GM10847 (cell line): ENCODE data around the gene DLK1.

Experiments used
- POLR2A ChIP-seq: IDR thresholded peaks from 2 replicates; pipeline ENCODE4 v1.6.1; 2011; ENCODE audit not compliant: insufficient read length; ENCODE audit errors: extremely low read depth

Gene DLK1

GRCh38 chr14:100747736-100748135 lies 21.0 kb downstream of the DLK1 start:
- no peak for TF ChIP-seq POLR2A

GRCh38 chr14:100748403-100748802 lies 21.7 kb downstream of the DLK1 start:
- no peak for TF ChIP-seq POLR2A

- TF ChIP-seq POLR2A = no peak
These were observed 22.3 kb downstream of the DLK1 start for GRCh38 chr14:100748944-100749343.

GRCh38 chr14:100749967-100750597 lies 23.4 kb downstream of the DLK1 start:
- no peak for TF ChIP-seq POLR2A

- TF ChIP-seq POLR2A = no peak
These were observed 24.3 kb downstream of the DLK1 start for GRCh38 chr14:100750762-100751699.

- TF ChIP-seq POLR2A = no peak
These were observed 27.3 kb downstream of the DLK1 start for GRCh38 chr14:100754020-100754419.

- TF ChIP-seq POLR2A = no peak
These were observed 29.0 kb downstream of the DLK1 start for GRCh38 chr14:100755649-100756048.

- no peak for TF ChIP-seq POLR2A
These were observed 34.8 kb downstream of the DLK1 start for GRCh38 chr14:100761481-100761880.

- no peak for TF ChIP-seq POLR2A
These were observed 35.4 kb downstream of the DLK1 start for GRCh38 chr14:100762089-100762515.

GRCh38 chr14:100762901-100763300 lies 36.2 kb downstream of the DLK1 start:
- no peak for TF ChIP-seq POLR2A

GRCh38 chr14:100764471-100765115 lies 37.9 kb downstream of the DLK1 start:
- TF ChIP-seq POLR2A = no peak

GRCh38 chr14:100765296-100765695 lies 38.6 kb downstream of the DLK1 start:
- no peak for TF ChIP-seq POLR2A

- TF ChIP-seq POLR2A = no peak
These were observed 39.3 kb downstream of the DLK1 start for GRCh38 chr14:100765991-100766390.

GRCh38 chr14:100767003-100767787 lies 40.5 kb downstream of the DLK1 start:
- no peak for TF ChIP-seq POLR2A
